Stomach (tissue), 4 donors: ENCODE results near the gene ERMAP.

Experiments used
- POLR2A ChIP-seq, 4 donors: fragments of 450-650 bp; IDR thresholded peaks; one replicate each; pipeline ENCODE4 v1.6.1; 2016; ENCODE audit warnings: antibody characterized with exemption in 4 of 4, control low read depth in 2 of 4, mild to moderate bottlenecking in 1 of 4, moderate library complexity in 1 of 4
- TF ChIP-seq, protein P1 (sequence below), 7 experiments: fragments of 450-650 bp in 4 of 7; fragments of 200-600 bp in 3 of 7; sonication (generic) in 3 of 7; IDR thresholded peaks; one replicate each; pipeline ENCODE4 v1.5.1; 2016 to 2019; ENCODE audit warnings: antibody characterized with exemption in 7 of 7, control low read depth in 2 of 7, mild to moderate bottlenecking in 1 of 7

DNA sequence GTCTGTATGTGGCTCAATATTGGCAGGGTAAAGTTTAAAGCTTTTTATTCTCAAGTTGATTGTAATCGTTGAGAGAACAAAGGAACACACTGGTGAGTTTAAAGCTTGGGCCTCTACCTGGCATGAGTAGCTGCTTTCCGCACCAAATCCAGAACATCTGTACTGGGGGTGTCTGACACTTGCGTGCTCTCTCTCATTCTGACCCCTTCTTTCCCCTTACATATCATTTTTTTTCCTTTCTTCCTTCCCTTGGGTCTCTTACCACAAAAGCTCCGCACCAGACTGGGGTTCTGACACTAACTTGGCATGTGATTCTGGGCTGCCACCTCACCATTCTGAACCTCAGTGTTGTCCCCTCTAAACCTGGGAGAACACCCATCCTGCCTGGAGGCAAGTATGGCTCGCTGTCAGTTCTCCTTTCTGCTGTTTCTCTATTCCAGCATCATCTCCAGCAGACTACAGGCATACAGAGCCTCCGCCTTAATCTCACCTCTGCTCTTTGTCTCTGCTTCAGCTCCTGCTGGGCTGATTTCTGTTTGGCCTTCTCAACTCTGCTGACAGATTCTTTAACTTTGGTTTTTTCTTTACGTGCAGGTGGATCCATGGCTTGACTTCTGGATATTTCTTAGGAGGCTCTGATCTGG is 859 bp upstream of the ERMAP start:
- TF ChIP-seq, protein P1, sequence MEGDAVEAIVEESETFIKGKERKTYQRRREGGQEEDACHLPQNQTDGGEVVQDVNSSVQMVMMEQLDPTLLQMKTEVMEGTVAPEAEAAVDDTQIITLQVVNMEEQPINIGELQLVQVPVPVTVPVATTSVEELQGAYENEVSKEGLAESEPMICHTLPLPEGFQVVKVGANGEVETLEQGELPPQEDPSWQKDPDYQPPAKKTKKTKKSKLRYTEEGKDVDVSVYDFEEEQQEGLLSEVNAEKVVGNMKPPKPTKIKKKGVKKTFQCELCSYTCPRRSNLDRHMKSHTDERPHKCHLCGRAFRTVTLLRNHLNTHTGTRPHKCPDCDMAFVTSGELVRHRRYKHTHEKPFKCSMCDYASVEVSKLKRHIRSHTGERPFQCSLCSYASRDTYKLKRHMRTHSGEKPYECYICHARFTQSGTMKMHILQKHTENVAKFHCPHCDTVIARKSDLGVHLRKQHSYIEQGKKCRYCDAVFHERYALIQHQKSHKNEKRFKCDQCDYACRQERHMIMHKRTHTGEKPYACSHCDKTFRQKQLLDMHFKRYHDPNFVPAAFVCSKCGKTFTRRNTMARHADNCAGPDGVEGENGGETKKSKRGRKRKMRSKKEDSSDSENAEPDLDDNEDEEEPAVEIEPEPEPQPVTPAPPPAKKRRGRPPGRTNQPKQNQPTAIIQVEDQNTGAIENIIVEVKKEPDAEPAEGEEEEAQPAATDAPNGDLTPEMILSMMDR (IDR thresholded peaks at IDR 0.05) = no peak
- TF ChIP-seq POLR2A (IDR thresholded peaks at IDR 0.05) = no peak
